Neural progenitor cell (in vitro differentiated cells): ENCODE data around the gene ATP1A2.

Experiments
- CTCF ChIP-seq: fragments of 200-600 bp; sonication (generic); IDR thresholded peaks from 2 replicates; pipeline ENCODE4 v1.5.1; 2017; ENCODE audit warnings: antibody characterized with exemption, mild to moderate bottlenecking
- EZH2 ChIP-seq: fragments of 200-600 bp; sonication (generic); IDR thresholded peaks from 2 replicates; pipeline ENCODE4 v1.6.1; 2017; ENCODE audit warnings: antibody characterized with exemption, mild to moderate bottlenecking, moderate library complexity

GRCh38 chr1:160189649-160190625 is 74.4 kb downstream of the ATP1A2 start, which contains the start of gene CASQ1:
- TF ChIP-seq CTCF (no peak), EZH2 (no peak)
